ENCODE data around the gene MRTFA.

MRTFA gene

DNA sequence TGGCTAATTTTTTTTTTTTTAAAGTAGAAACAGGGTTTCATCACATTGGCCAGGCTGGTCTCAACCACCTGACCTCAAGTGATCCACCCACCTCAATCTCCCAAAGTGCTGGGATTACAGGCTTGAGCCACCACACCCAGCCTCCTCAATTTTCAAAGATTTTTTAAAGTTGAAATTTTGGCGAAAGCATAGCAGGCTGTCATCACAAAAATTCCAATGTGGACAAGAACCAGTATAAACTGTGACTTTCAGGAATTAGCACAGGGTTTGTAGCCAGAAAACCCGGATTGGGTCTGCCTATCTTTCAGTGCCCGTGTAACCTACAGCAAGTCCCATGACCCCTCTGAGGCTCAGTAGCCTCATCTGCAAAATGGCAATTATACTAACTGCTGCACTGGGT lies 185.9 kb downstream of the MRTFA start:
- no peak for DNase-seq

GRCh38 chr22:40449676-40450035 lies 186.9 kb downstream of the MRTFA start:
- no peak for DNase-seq

- DNase-seq: no peak
These were observed 190.3 kb downstream of the MRTFA start for GRCh38 chr22:40446203-40446602.

DNA sequence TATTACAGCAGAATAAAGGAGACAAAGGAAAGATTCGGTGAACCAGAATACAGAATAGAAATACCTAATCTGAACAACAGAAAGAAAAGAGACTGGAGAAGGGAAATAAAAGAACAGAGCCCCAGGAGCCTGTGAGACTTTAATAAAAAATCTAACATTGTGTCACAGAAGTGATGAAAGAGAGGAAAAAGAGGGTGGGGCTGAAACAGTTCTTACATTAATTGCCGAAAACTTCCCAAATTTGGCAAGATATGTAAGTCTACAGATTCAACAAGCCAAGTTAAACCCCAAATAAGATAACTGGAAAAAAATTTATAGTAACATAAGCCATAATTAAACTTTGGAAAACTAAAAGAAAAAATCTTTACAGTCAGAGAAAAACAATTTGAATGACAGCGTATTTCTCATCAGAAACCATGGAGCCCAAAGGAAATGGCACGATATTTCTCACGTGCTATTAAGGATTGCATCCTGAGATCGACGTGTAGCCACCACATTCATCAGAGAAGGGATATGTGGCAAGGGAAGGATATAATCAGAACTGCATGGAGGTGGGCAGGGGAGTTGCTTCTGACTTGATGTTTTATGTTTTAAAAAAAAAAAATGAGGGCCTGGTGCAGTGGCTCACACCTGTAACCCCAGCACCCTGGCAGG lies 192.2 kb downstream of the MRTFA start:
- DNase-seq: no peak

DNA sequence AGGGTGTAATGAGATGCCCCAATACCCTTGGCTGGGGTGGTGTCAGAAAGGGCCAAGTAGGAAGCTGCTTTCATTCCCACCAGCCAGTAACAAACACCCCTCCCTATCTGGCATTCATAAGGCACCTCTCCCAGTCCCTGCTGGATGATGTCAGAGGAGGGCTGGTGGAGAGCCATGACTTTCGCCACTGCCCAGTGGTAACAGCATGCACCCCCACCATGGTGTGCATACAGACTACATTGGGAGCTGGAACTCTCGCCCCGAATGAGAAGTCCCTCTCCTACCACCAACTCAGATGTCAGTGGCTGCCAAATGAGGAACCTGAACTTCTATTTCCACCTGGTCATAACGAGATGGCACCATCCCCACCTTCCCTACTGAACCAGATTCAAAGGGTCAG lies 192.8 kb downstream of the MRTFA start:
- DNase-seq: no peak

GRCh38 chr22:40441761-40442390 lies 194.6 kb downstream of the MRTFA start:
- DNase-seq: no peak

DNA sequence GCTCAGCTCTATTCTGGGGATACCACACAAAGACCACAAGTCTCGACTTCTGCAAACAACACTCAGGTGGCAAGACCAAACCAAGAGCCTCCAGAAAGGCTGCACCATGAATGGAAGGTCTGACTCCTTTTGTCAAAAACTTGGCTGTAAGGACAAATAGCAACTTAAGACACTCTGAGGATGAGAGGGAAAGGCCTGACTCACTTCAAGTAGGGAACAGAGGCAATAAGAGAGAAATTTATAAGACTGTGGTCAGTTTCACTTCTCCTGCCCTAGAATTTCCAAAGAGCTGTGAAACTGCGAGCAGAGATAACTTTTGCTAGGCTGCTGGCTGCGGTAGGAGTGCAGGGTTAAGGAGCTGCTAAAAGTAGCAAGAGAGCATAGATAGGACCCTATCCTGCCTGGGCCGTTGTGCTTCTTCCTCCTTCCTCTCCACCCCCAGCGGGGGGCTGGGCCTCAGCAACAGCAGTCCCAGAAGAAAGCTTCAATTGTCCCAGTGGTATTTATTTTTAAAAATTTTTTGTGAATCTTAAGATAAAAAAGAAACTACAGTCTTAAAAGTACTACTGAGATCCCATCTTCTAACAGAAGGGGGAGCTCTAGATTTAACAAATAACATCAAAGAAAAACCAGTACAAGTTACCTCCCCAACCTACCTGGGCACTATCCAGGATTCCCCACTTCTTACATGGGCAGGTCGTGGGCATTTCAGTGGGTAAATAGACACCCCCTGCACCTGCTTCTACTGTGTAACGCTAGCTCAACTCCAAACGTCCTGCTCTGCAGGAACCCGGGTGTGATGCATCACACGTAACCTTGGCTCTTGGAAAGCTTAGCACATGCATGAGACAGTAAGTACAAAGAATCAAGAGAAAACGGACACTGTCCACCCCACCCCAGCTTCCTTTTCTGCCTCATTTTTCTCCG lies 199.8 kb downstream of the MRTFA start:
- peak; percentile 17 to 23 for DNase-seq

DNA sequence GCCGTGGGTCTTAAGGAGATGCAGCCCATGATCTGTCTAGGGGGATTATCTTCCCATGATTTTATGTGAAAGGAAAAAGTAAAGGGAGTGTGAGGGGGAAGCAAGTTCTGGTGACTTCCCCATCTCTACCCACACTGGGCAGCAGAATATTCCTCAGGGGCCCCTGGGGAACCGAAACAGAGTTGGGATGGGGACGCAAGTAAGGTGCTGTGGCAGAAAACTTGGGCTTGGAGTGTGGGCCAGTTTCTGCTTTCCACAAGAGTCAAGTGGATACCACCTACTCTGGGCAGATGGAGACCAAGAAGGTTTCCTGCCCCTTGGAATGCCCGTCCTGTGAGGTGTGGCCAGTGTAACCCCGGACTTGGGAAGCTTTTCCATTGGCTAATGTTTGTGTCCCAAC lies 201.8 kb downstream of the MRTFA start:
- no peak for DNase-seq

GRCh38 chr22:40434106-40434505 lies 202.4 kb downstream of the MRTFA start:
- no peak for DNase-seq

GRCh38 chr22:40433416-40434090 lies 203.0 kb downstream of the MRTFA start:
- no peak for DNase-seq

- DNase-seq: no peak
These were observed 203.9 kb downstream of the MRTFA start for GRCh38 chr22:40432625-40433024.

GRCh38 chr22:40432157-40432556 lies 204.4 kb downstream of the MRTFA start:
- DNase-seq: no peak

DNA sequence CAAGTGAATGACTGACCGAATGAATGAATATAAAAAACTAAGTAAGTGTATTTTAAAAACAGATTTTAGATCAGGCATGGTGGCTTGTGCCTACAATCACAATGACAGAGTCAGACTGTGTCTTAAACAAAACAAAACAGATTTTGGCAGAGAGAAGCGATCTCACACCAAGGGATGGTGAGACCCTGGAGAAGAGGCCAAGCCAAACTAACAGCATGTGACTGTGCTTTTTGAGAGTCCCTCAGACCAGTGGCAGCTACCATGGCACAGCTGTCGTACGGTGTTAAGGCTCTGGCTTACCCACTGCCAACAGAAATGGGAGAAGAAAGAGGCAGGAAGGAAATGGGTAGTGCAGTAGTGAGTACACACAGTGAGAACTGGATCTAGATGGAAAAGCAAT lies 205.5 kb downstream of the MRTFA start:
- no peak for DNase-seq

GRCh38 chr22:40429481-40429880 lies 207.0 kb downstream of the MRTFA start:
- DNase-seq: no peak

DNA sequence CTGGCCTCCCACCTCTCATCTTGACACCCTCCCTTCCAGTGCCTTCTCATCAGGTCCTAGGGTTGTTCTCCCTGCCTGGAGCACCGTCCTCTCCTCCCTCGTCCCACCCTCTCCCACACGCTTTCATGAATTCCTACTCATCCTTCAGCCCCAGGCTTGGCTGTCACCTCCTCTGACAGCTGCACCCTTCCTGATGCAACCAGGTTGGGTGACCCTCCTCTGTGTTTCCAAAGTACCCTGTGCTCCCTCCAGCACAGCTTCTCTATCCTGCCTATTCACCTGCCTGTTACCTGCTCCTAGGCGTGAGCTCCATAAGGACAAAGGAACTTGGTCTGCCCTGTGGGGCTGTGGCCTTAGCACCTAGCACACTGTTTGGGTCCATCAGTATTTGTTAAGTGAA lies 207.7 kb downstream of the MRTFA start:
- no peak for DNase-seq

- DNase-seq: peak; percentile 86 to 94
These were observed 209.8 kb downstream of the MRTFA start for GRCh38 chr22:40426594-40427333.

DNA sequence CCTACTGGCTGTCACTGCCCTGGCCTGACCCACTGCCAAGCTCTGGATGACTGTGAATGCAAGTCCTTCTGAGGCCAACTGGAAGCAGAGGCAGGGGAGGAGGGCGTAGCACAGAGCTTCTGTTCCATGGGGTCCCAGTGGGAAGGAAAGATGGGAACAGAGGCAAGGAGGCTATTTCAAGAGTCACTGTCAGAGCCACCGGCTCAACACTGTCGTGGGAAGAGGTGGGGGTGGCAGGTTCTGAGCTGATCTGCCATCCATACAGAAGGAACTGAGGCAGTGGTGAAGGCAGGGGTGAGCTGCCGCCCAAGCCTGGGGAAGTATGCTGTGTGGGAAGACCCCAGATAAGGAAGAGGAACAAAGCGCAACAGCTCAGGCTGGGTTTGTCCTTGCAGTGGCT lies 211.4 kb downstream of the MRTFA start:
- no peak for DNase-seq

DNA sequence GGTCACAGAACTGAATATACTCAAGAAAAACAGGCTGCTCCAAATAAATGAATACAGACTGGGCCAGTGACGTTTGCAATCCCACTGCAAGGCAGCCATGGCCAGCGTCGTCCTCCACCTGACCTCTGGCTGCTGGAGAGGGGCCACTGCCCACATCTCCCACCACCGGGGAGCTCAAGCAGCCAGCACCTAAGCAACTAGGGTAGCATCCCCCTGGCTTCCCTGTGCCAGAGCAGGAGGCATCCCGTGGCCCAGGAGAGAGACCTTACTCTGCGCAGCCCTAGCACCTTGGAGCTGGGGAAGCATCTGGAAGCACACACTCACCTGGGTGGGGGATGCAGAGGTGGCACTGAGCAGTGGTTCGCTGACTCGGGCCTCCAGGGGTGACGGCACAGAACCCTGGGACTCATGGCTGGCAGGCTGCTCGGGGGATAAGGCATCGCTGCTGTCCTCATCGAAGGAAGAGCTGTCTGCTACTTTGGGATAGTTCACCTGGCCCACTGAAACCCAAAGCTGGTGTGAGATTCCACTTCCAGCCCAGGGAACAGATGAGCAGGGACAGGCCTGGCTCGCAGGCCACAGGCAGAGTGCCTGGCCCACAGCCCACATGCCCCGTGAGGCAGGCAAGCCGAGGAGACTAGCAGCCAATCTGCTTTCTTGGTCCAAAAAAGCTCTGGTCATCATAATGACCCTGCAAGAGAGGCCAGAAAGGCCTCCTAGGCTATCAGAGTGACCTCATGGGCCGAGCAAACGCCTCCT lies 212.5 kb downstream of the MRTFA start:
- DNase-seq: no peak

DNA sequence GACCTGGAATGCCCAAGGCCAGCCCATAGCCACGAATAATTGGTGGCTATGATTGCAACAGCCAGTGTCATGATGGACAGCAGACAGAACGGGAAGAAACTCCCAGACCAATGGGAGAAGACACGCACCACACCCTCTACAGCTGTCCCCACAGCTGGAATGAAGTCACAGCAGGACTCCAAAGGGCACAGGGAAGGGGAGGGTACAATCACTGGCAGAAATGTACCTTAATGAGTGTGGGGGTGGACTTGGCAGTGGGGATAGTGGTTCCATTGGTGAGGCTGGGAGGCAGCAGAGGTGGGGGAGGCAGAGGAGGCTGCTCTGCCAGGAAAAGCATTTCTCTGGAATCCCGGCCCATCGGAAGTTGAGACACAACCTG lies 213.2 kb downstream of the MRTFA start:
- no peak for DNase-seq

- no peak for DNase-seq
These were observed 213.8 kb downstream of the MRTFA start for GRCh38 chr22:40422558-40423309.

DNA sequence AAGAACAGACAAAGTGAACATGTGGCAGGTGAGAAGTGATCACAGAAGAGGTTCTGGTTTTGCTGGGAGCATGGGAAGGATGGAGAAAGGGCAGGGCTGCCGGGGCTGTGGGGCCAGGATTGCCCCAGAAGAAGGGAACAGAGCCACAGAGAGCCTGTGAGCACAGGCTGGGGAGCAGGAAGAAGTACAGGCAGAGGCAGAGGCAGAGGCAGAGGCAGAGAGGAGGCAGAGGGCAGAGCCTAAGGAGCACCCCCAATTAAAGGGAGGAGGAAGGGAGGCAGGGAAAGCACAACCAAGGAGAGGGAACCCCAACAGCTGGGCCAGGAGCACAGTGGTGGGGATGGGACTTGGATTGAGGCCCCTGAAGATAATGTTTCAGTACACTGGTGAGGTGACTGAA lies 214.6 kb downstream of the MRTFA start:
- no peak for DNase-seq

Data from SHP77 (cell line).